Measurements from ENCODE around the gene CACNA1C.
A peak's percentile ranks its signal among the peaks of the same experiment; 100 is the strongest.

Gene CACNA1C

DNA sequence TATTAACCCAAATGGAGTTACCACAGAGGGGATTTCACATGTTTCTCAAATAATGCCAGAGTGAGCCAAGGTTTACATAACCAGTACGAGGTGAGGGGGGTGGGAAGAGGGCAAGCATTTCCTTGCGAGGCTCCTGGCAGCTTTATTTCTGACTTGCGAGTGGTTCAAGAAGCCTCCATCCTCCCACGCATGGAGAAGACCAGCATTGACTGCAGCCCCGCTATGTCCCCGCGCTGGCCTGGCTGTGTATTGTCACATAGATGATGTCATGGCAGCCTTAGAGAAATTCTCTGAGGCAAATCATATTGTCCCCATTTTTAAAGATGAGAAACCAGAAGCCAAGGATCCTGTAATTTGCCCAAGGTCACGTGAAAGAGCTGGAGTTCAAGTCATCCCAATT lies 188.2 kb downstream of the CACNA1C start:
- TF ChIP-seq CTCF (IDR thresholded peaks at IDR 0.05; ENCODE audit: low read depth, low read length, missing control alignments): no peak
- in situ Hi-C loops (cut with HindIII; ENCODE audit: low pct_ligation_motif_present, low sequenced_read_pairs): no loop called here
- no peaks in the 10 kb centered on the region for H3K36me3 ChIP-seq (replicated peaks)
- no peak overlapping the region for H3K4me3 ChIP-seq (ENCODE audit: low read depth, low read length)
- no peak overlapping the region for H3K27ac ChIP-seq
- H3K27me3 ChIP-seq (replicated peaks): no peaks in the 10 kb centered on the region
- DNase-seq: no peak

- in situ Hi-C loops (cut with HindIII; ENCODE audit: low pct_ligation_motif_present, low sequenced_read_pairs): no loop called here
Observed at GRCh38 chr12:2242216-2242615, 189.4 kb downstream of the CACNA1C start.

DNA sequence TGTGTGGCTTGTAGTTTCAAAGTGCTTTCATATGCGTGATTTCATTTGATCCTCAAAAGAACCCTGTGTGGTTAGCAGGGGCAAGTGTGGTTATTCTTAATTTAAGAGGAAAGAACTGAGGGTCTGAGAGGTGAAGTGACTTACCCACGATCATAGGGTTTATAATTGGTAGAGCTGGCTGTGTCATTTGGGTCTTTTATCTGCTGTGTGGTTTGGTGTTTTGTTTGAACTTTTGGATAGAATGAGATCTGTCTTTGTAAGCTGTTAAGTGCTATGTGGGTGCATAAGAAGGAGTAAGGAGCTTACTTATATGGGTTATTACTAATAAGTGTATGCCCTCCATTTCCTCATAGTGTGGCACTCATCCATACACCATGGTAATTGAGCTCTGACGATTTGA lies 190.0 kb downstream of the CACNA1C start:
- in situ Hi-C loops (cut with HindIII; ENCODE audit: low pct_ligation_motif_present, low sequenced_read_pairs): no loop called here
- Histone ChIP-seq H3K4me3 (ENCODE audit: low read depth, low read length) (no peak overlapping the region), H3K36me3 (replicated peaks) (no peaks in the 10 kb centered on the region), H3K27ac (no peak overlapping the region), H3K27me3 (replicated peaks) (no peaks in the 10 kb centered on the region)
- TF ChIP-seq CTCF (IDR thresholded peaks at IDR 0.05; ENCODE audit: low read depth, low read length, missing control alignments): no peak
- DNase-seq: no peak

More at GRCh38 chr12:2242216-2242615, 189.4 kb downstream of the CACNA1C start:
- TF ChIP-seq CTCF (IDR thresholded peaks at IDR 0.05; ENCODE audit: low read depth, low read length, missing control alignments): no peak
- Histone ChIP-seq H3K36me3 (replicated peaks) (no peaks in the 10 kb centered on the region), H3K27me3 (replicated peaks) (no peaks in the 10 kb centered on the region), H3K4me3 (ENCODE audit: low read depth, low read length) (no peak overlapping the region), H3K27ac (no peak overlapping the region)
- no peak for DNase-seq

- H3K27me3 ChIP-seq (replicated peaks): no peaks in the 10 kb centered on the region
- TF ChIP-seq CTCF (IDR thresholded peaks at IDR 0.05; ENCODE audit: low read depth, low read length, missing control alignments): no peak
- H3K4me3 ChIP-seq (ENCODE audit: low read depth, low read length): no peak overlapping the region
- in situ Hi-C loops (cut with HindIII; ENCODE audit: low pct_ligation_motif_present, low sequenced_read_pairs): no loop called here
- H3K36me3 ChIP-seq (replicated peaks): no peaks in the 10 kb centered on the region
- no peak for DNase-seq
- H3K27ac ChIP-seq: no peak overlapping the region
Observed at GRCh38 chr12:2243275-2243674, 190.5 kb downstream of the CACNA1C start.

DNA sequence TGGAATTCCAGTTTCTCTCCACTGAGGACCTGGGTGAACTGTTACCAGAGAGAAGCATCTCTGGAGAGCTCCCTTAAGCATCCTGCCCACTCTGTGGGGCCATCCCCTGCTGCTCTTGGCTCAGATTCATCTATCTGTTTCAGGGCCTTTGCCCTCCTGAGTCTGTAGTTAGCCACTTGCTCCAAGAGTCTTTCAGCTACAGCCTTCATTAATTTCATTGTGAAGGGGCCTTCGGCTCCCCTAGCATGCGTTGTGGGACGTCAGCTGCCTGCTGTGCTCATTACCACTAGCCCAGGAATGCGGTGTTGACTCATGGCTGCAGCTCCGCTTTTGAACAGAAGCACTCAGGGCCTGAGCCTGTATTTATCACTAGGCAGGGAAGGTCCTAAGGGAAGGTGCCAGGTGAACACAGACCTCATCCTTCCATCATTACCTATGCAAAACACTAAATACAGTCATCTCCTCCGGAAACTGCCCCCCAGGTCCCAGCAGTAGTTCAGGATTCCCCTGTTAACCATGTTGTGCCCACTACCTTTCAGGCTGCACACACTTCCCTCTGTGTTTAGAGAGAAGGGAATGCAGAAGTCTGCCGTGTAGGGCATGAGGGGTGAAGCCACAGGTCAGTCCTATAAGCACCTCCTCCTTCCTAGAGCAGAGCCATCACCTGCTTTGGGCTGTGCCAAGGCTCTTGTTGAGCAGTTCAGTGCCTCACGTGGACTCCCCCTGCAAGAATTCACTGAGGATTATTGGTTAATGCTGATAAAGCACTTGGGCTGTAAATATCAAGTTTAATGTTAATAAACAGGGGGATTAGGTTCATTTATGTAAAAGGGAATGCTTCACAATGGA lies 191.4 kb downstream of the CACNA1C start:
- in situ Hi-C loops (cut with HindIII; ENCODE audit: low pct_ligation_motif_present, low sequenced_read_pairs): no loop called here
- no peak for TF ChIP-seq CTCF (IDR thresholded peaks at IDR 0.05; ENCODE audit: low read depth, low read length, missing control alignments)
- H3K27me3 ChIP-seq (replicated peaks): no peaks in the 10 kb centered on the region
- peak overlapping the region; percentile 37 for H3K27ac ChIP-seq
- no peak overlapping the region for H3K4me3 ChIP-seq (ENCODE audit: low read depth, low read length)
- DNase-seq: peak; percentile 92
- no peaks in the 10 kb centered on the region for H3K36me3 ChIP-seq (replicated peaks)

DNA sequence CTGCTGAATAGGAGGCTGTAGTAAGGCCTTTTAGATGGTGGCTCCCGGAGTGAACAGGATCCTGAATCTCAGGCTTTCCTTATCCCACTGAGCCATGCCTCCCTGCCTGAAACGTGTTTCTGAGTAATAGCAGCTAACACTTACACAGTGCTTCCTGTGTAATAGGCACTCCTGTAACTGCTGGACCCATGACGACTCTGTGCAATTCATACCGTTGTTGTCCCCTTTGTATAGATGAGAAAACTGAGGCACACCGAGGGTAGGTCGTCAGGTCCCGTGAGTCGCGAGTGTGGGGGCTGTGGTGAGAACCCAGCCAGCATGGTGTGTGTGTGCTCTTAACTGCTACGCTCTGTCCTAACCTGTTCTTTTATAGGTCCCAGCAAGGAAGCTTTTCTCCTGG lies 193.6 kb downstream of the CACNA1C start:
- H3K27ac ChIP-seq: no peak overlapping the region
- no peak for TF ChIP-seq CTCF (IDR thresholded peaks at IDR 0.05; ENCODE audit: low read depth, low read length, missing control alignments)
- in situ Hi-C loops (cut with HindIII; ENCODE audit: low pct_ligation_motif_present, low sequenced_read_pairs): no loop called here
- H3K27me3 ChIP-seq (replicated peaks): no peaks in the 10 kb centered on the region
- H3K36me3 ChIP-seq (replicated peaks): no peaks in the 10 kb centered on the region
- DNase-seq: no peak
- H3K4me3 ChIP-seq (ENCODE audit: low read depth, low read length): no peak overlapping the region

Data from brain microvascular endothelial cell (primary cell).